Neural progenitor cell (in vitro differentiated cells): ENCODE measurements around the gene FAM162A.

Experiments
- EZH2 ChIP-seq: fragments of 200-600 bp; sonication (generic); IDR thresholded peaks from 2 replicates; pipeline ENCODE4 v1.6.1; 2017; ENCODE audit warnings: antibody characterized with exemption, mild to moderate bottlenecking, moderate library complexity
- EZH2phosphoT487 ChIP-seq: fragments of 200-600 bp; sonication (generic); IDR thresholded peaks from 2 replicates; pipeline ENCODE4 v1.6.1; 2017; ENCODE audit warnings: antibody characterized with exemption
- TF ChIP-seq, protein P1 (sequence below): fragments of 200-600 bp; sonication (generic); IDR thresholded peaks from 2 replicates; pipeline ENCODE4 v1.5.1; 2017; ENCODE audit warnings: antibody characterized with exemption, mild to moderate bottlenecking

DNA sequence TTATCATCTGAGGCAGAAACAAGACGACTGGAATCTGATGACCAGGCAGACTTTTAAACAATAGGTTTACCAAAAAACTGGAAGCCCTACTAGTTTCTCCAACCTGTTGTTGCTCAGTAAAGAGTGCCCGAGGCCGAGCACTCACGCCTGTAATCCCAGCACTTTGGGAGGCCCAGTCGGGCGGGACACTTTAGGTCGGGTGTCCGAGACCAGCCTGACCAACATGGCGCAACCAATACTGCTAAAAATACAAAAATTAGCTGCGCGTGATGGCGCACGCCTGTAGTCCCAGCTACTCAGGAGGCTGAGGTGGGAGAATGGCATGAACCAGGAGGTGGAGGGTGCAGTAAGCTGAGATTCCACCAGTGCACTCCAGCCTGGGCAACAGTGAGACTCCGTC is 33.0 kb downstream of the FAM162A start:
- TF ChIP-seq, protein P1, sequence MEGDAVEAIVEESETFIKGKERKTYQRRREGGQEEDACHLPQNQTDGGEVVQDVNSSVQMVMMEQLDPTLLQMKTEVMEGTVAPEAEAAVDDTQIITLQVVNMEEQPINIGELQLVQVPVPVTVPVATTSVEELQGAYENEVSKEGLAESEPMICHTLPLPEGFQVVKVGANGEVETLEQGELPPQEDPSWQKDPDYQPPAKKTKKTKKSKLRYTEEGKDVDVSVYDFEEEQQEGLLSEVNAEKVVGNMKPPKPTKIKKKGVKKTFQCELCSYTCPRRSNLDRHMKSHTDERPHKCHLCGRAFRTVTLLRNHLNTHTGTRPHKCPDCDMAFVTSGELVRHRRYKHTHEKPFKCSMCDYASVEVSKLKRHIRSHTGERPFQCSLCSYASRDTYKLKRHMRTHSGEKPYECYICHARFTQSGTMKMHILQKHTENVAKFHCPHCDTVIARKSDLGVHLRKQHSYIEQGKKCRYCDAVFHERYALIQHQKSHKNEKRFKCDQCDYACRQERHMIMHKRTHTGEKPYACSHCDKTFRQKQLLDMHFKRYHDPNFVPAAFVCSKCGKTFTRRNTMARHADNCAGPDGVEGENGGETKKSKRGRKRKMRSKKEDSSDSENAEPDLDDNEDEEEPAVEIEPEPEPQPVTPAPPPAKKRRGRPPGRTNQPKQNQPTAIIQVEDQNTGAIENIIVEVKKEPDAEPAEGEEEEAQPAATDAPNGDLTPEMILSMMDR, result no peak
- TF ChIP-seq EZH2phosphoT487 (no peak), EZH2 (no peak)
